Measurements from ENCODE around the gene AMER2. TPM values are rescaled to one million over a fixed set of nuclear protein-coding genes. Genes with fewer than 3 reads are reported as not detected.

AMER2 gene
- total RNA-seq, 4 donors from 2014 or later = 0.05 to 0.32 (median 0.13) TPM; not detected in 1

DNA sequence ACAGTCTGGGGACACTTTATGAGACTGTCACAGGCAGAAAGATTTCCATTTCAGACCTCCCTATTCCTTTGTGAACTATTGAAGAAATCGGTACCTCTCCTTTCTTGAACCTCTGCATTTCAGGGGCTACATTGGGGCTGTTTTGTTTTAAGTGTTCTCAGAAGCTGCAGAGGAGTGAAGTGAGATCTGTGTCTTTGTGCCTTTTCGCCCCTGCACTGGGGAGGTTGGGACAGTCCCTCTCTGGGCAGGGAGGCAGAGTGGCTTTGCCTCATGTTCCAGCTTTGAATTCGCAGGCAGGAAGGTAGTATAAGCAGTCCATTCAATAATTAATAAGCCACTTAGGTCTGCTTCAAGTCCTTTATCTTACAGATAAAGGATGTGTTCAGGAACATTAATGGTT is 9.5 kb upstream of the AMER2 start:
- WGBS = 90% methylated on average over 3 of the region's 3 CpGs
- Histone ChIP-seq H3K9me3 (no peaks in the 10 kb centered on the region), H3K4me1 (no peaks in the 10 kb centered on the region), H3K4me3 (no peak overlapping the region), H3K27ac (no peak overlapping the region), H3K27me3 (peaks cover 17% of the 10 kb centered on the region), H3K36me3 (no peaks in the 10 kb centered on the region)
- TF ChIP-seq, protein P1, sequence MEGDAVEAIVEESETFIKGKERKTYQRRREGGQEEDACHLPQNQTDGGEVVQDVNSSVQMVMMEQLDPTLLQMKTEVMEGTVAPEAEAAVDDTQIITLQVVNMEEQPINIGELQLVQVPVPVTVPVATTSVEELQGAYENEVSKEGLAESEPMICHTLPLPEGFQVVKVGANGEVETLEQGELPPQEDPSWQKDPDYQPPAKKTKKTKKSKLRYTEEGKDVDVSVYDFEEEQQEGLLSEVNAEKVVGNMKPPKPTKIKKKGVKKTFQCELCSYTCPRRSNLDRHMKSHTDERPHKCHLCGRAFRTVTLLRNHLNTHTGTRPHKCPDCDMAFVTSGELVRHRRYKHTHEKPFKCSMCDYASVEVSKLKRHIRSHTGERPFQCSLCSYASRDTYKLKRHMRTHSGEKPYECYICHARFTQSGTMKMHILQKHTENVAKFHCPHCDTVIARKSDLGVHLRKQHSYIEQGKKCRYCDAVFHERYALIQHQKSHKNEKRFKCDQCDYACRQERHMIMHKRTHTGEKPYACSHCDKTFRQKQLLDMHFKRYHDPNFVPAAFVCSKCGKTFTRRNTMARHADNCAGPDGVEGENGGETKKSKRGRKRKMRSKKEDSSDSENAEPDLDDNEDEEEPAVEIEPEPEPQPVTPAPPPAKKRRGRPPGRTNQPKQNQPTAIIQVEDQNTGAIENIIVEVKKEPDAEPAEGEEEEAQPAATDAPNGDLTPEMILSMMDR (IDR thresholded peaks at IDR 0.05) = no peak
- TF ChIP-seq EP300 (IDR thresholded peaks at IDR 0.05) (no peak), POLR2AphosphoS5 (IDR thresholded peaks at IDR 0.05) (no peak), POLR2A (IDR thresholded peaks at IDR 0.05) (no peak)
- DNase-seq (ENCODE audit: low spot score in 2 of 2) = no peak

DNA sequence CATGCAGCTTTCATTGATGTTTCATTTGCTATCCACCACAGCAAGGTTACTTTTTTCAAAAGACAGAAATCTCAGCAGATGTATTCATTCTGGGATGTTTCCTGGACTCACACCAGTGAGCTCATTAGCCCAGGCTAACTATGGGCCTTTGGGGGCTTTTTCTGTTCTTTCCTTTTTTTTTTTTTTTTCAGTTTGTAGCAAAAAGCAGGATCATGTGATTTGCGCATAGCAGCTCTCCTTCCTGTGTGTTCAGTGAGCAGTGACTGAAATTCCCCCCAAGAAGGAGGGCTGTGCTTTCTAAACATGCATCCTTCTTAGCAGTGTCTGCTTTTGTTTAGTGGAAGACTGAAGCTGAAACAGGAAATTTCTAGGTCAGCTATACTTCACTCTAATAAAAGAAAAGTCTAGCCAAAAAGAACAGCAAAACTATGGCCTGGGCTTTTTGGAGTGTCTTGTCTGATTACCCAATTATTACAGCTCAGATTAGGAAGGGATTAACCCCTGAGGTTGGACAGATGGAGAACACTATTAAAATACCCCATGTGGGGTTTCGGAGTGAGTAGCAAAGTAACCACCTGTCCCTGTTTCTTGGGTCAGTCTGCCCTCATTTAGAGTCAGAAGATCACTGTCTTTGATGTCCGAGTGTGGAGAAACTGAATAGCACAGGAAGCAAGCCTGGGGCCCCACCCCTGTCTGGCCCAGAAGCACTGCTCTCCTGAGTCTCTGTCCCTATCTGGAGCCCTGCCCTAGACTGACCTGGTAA is 8.9 kb upstream of the AMER2 start:
- WGBS = 51% methylated on average over 3 of the region's 3 CpGs
- Histone ChIP-seq H3K4me1 (no peaks in the 10 kb centered on the region), H3K27ac (no peak overlapping the region), H3K27me3 (peaks cover 23% of the 10 kb centered on the region), H3K4me3 (no peak overlapping the region), H3K36me3 (no peaks in the 10 kb centered on the region), H3K9me3 (no peaks in the 10 kb centered on the region)
- DNase-seq (ENCODE audit: low spot score in 2 of 2) = no peak
- TF ChIP-seq, protein P1 (IDR thresholded peaks at IDR 0.05) = no peak
- TF ChIP-seq POLR2AphosphoS5 (IDR thresholded peaks at IDR 0.05) = no peak
- no peak for TF ChIP-seq POLR2A (IDR thresholded peaks at IDR 0.05)
- no peak for TF ChIP-seq EP300 (IDR thresholded peaks at IDR 0.05)

DNA sequence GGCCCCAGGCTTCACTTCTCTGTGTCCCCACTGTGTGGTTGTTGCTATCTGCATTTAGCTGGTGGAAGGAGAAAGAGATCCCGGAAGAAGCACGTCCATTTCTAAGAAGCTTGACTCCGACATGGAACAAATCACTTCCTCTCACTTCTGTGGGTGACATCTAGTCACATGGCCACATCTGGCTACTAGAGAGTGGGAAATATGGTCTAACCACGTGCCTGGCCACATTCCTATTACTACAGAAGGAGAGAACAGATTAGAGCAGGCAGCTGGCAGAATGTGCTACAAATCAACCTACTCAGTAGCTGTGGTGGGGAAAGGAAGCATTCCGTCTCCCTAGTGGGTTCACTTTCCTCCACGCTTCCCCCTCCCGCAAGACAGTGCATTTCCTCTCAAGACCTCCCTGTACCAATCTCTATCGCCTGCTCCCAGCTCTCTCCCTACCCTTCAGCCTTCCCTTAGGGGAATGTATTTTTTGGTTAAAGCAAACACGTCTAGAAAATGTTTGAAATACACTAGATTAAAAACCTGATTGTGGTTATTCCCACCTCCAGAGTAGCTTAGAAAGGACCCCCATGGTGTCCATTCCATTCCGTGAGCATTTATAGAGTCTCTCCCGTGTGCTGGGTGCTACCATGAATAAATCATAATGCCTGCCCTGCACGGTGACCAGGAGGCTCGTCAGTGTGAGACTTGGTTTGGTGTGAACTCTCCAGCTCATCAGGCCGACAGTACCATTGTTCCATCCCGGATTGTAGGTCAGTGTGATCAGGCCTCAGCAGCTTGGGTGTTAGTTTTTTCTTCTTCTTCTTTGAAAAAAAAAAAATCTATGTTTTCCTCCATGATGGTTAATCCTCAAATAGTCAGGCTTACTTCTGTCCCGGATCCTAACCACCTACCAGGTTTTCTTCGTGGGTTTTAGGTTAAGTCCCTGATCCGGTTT is 8.0 kb upstream of the AMER2 start:
- no peak overlapping the region for H3K27ac ChIP-seq
- H3K36me3 ChIP-seq = no peaks in the 10 kb centered on the region
- no peak overlapping the region for H3K4me3 ChIP-seq
- TF ChIP-seq POLR2A (IDR thresholded peaks at IDR 0.05) (no peak), EP300 (IDR thresholded peaks at IDR 0.05) (no peak), POLR2AphosphoS5 (IDR thresholded peaks at IDR 0.05) (no peak)
- TF ChIP-seq, protein P1 (IDR thresholded peaks at IDR 0.05) = no peak
- peaks cover 32% of the 10 kb centered on the region for H3K27me3 ChIP-seq
- no peak for DNase-seq (ENCODE audit: low spot score in 2 of 2)
- H3K9me3 ChIP-seq = no peaks in the 10 kb centered on the region
- WGBS = 58% methylated on average over 18 of the region's 18 CpGs
- H3K4me1 ChIP-seq = no peaks in the 10 kb centered on the region

DNA sequence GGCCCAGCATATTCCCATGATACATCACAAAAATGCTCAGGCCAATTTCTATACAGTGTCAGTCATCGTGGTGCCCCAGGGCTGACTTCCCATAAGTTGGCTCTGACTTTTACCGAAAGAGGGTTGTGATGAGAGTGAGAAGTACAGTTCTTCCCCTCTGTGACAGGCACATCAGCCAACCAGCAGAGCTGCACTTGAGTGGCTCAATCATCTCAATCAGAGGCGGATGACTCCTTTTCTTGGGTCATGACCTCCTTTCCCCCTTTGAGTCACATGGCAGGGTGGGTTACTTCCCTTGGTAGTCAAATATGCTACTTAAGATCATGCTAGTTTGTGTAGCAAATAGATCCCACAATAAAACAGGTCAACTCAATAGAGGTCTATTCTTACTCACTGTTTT is 6.9 kb upstream of the AMER2 start:
- H3K4me1 ChIP-seq = no peaks in the 10 kb centered on the region
- peaks cover 35% of the 10 kb centered on the region for H3K27me3 ChIP-seq
- TF ChIP-seq POLR2A (IDR thresholded peaks at IDR 0.05) (no peak), EP300 (IDR thresholded peaks at IDR 0.05) (no peak), POLR2AphosphoS5 (IDR thresholded peaks at IDR 0.05) (no peak)
- TF ChIP-seq, protein P1 (IDR thresholded peaks at IDR 0.05) = no peak
- H3K4me3 ChIP-seq = no peak overlapping the region
- WGBS = 77% methylated on average over 3 of the region's 3 CpGs
- H3K36me3 ChIP-seq = no peaks in the 10 kb centered on the region
- no peak overlapping the region for H3K27ac ChIP-seq
- no peaks in the 10 kb centered on the region for H3K9me3 ChIP-seq
- DNase-seq (ENCODE audit: low spot score in 2 of 2) = no peak

DNA sequence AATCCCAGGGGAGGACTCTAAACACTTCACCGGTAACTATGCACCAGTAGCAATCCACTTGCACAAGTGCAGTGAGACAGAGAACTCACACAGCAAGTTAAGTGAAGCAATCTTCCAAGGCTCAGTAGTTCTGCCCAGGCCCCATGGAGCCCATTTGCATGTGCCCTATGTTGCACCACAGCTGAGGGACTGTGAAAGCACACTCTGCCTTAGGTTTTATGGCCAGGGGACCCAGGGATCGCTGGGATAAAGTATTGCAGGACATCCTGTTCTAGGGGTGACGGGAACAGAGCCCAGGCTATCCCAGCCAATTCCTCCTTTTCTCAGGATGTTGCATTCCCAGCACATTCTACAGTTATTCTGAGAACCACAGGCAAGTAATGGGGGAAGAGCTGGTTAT is 6.0 kb upstream of the AMER2 start:
- 75% methylated on average over 2 of the region's 3 CpGs for WGBS
- Histone ChIP-seq H3K36me3 (no peaks in the 10 kb centered on the region), H3K4me3 (no peak overlapping the region), H3K27ac (no peak overlapping the region), H3K4me1 (no peaks in the 10 kb centered on the region), H3K9me3 (no peaks in the 10 kb centered on the region), H3K27me3 (peaks cover 42% of the 10 kb centered on the region)
- no peak for TF ChIP-seq POLR2AphosphoS5 (IDR thresholded peaks at IDR 0.05)
- no peak for TF ChIP-seq EP300 (IDR thresholded peaks at IDR 0.05)
- TF ChIP-seq, protein P1 (IDR thresholded peaks at IDR 0.05) = no peak
- TF ChIP-seq POLR2A (IDR thresholded peaks at IDR 0.05) = no peak
- no peak for DNase-seq (ENCODE audit: low spot score in 2 of 2)
